Subcutaneous adipose tissue (tissue), 4 donors: ENCODE measurements around the gene CHST12. TPM values are rescaled to one million over a fixed set of nuclear protein-coding genes. Genes with fewer than 3 reads are reported as not detected.

Experiments used
- total RNA-seq, 4 donors: library from RNA; depleted of rRNA; stranded (reverse); fragments of >200 nt; gene quantifications; one replicate each; pipeline ENCODE4 v1.1.0, GENCODE V29; 2016
- TF ChIP-seq, protein P1 (sequence below): fragments of 450-650 bp; IDR thresholded peaks from one replicate; pipeline ENCODE4 v1.5.1; 2016; ENCODE audit warnings: low read depth, mild to moderate bottlenecking, control low read depth, antibody characterized with exemption, moderate library complexity

The CHST12 gene
- total RNA-seq, 4 donors from 2014 or later, result 5.2 to 26.0 (median 13.8) TPM

DNA sequence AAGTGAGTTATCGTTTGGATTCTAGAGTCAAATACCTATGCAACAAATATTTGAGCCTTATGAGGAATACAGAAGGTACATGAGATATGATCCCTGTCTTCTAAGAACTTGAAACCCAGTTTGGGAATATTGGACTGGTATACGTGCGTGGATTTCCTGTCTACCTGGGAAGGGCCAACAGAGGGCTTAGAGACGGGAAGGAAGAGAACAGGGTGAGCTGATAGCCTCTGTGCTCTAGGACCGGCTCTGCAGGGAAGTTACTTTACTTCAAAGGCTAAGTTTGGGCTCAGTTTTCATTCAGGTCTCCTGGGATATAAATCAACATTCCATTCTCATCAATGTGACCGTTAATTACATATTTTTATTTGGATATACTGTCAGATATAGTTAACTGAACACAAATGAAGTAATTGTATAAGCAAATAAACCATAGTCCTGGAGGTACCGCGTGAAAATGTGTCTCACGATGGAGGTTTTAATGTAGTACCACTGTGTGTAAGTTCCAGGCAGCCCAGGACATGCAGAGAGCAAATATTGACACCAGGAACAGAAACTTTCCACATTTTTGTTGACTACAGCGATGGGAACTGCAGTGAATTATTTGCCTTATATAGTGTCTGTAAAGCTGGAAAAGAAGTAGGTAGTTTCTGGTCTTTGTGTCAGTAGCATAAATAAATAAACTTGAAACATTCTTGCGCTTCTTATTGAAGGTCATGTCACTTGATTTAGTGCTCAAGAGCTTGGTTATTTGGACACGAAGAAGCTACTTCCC is 8.6 kb downstream of the CHST12 start:
- TF ChIP-seq, protein P1, sequence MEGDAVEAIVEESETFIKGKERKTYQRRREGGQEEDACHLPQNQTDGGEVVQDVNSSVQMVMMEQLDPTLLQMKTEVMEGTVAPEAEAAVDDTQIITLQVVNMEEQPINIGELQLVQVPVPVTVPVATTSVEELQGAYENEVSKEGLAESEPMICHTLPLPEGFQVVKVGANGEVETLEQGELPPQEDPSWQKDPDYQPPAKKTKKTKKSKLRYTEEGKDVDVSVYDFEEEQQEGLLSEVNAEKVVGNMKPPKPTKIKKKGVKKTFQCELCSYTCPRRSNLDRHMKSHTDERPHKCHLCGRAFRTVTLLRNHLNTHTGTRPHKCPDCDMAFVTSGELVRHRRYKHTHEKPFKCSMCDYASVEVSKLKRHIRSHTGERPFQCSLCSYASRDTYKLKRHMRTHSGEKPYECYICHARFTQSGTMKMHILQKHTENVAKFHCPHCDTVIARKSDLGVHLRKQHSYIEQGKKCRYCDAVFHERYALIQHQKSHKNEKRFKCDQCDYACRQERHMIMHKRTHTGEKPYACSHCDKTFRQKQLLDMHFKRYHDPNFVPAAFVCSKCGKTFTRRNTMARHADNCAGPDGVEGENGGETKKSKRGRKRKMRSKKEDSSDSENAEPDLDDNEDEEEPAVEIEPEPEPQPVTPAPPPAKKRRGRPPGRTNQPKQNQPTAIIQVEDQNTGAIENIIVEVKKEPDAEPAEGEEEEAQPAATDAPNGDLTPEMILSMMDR, result no peak

DNA sequence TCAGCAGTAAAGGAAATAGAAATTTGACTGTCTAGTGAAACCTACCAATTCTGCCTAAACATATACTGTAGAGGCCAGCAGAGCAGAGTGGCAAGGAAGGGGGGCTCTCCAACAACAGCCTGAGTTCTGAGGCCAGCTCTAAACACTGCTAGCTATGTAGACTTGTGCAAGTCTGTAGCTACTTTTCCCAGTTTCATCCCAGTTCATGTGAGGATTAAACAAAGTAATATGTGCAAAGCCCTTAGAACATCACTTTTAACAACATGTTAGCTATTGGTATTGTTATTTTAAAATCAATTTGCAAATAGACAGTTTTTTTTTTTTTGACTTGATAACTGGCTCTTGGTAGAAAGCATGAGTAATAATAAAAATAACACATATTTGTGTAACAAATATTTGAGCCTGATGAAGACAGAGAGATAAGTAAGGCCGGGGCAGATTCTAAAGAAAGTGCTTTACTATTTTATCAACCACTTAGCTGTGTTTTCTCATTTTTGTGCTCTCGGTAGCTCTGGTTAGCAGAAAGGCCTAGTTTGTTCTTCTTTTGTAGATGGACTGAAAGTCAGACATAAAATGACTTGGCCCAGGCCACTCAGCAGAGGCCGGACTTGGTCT is 9.3 kb downstream of the CHST12 start:
- TF ChIP-seq, protein P1, result no peak

DNA sequence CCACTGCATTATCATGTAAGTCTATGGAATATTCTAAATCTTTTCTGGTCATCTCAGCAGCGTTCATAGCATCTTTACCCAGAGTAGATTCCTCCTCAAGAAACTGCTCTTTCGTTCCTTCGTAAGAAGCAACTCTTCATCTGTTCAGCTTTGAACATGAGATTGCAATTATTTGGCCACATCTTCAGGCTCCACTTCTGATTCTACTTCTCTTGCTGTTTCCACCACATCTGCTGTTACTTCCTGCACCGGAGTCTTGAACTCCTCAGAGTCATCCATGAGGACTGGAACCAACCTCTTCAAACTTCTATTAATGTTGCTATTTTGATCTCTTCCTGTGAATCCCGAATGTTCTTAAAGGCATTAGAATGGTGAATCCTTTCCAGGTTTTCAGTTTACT is 12.7 kb downstream of the CHST12 start:
- TF ChIP-seq, protein P1, result no peak

DNA sequence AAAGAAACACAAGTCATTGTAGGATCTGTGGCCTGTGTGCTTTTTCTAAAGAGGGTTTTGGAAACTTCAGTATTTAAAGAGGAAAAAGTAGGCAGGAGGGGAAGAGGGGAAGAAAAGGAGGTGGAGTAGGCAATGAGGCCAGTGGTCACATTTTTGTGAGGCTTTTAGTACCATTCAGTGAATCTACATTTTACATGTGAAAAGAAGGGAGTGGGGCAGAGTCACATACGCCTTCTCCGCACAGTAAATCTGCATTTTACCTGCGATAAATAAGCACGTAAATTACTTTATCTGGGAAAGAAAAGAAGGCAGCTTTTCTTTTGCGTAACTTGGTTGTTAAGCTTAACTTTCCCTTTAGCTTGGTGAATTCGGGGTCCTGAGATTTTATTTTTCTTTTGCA is 13.2 kb downstream of the CHST12 start:
- TF ChIP-seq, protein P1, result no peak

DNA sequence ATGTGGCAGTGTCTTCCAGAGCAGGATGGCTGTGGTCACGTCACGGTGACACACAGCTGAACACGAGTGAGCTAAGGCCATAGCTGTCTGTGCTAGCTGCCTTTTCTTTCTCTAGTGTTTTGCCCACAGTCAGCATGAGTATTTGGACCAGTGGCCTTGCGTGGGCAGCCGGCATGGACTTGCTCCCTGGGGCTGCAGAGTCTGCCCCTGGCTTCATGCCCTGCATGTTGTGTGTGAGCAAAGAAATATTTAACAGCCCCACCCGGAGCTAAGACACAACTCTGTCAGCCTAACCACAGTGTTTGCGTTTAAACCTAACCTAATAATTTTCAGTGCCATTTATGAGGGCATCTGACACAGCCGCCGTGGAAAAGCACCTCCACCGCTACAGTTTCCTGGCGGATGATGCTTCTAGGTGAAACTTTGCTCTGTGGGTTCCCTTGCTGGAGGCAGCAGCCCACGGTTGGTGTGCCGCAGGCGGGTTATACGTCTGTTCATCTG is 14.6 kb downstream of the CHST12 start:
- TF ChIP-seq, protein P1, result no peak

DNA sequence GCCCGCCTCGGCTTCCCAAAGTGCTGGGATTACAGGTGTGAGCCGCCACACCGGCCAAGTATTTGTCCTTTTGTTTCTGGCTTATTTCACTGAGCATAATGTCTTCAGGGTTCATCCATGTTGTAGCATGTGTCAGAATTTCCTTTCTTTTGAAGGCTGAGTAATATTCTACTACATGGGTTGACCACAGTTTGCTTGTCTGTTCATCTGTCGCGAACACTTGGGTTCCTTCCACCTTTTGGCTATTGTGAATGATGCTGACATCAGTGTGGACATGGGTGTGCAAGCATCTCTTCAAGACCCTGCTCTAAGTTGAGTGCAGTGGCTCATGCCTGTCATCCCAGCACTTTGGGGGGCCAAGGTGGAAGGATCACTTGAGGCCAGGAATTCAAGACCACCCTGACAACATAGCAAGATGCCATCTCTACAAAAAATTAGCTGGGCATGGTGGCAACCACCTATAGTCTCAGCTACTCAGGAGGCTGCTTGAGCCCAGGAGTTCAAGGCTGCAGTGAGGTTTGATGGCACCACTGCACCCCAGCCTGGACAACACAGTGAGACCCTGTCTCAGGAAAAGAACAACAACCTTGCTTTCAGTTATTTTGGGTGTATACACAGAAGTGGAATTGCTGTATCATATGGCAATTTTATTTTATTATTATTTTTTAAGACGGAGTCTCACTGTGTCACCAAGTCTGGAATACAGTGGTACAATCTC is 17.0 kb downstream of the CHST12 start:
- TF ChIP-seq, protein P1, result no peak

DNA sequence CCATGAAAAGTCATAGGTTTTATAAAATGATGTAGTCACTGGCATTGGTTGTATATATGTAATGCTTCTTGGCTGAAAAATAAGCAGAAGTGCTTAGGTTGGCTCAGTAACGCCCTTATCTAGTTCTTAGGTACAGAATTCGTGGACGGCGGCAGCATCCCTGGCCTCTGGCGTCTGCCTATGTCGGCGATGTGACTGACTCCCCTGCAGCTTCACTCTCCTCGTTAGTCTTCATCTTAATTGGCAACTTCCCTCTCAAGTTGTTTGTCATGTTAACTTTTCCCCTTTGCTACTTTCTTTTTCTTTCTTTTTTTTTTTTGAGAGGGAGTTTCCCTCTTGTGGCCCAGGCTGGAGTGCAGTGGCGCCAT is 18.5 kb downstream of the CHST12 start:
- TF ChIP-seq, protein P1, result no peak
